Testis (tissue), 3 donors: ENCODE data around the gene MACROD2. TPM values are rescaled to one million over a fixed set of nuclear protein-coding genes. Genes with fewer than 3 reads are reported as not detected.

Experiments used
- DNase-seq: peaks from one replicate; pipeline ENCODE4 v3.0.0-alpha.2; 2019
- H3K27ac ChIP-seq, 2 donors: fragments of 200-600 bp; sonication (generic); one replicate each; pipeline ENCODE4 v1.5.1; 2019
- H3K27me3 ChIP-seq: fragments of 200-600 bp; sonication (generic); one replicate; pipeline ENCODE4 v1.5.1; 2019
- H3K36me3 ChIP-seq: fragments of 200-600 bp; sonication (generic); one replicate; pipeline ENCODE4 v1.5.1; 2017; ENCODE audit warnings: low read depth; ENCODE audit errors: missing control alignments
- H3K4me1 ChIP-seq: fragments of 200-600 bp; sonication (generic); one replicate; pipeline ENCODE4 v1.5.1; 2019
- H3K4me3 ChIP-seq, 2 donors: fragments of 200-600 bp; sonication (generic); one replicate each; pipeline ENCODE4 v1.5.1; 2017 to 2019
- H3K9me3 ChIP-seq: fragments of 200-600 bp; sonication (generic); one replicate; pipeline ENCODE4 v1.5.1; 2017
- POLR2A ChIP-seq: fragments of 450-650 bp; IDR thresholded peaks from one replicate; pipeline ENCODE4 v1.6.1; 2017; ENCODE audit warnings: antibody characterized with exemption, mild to moderate bottlenecking, moderate library complexity
- WGBS, 2 donors: methylation state at CpG; one replicate each; pipeline ENCODE4 v1.1.5; 2018; 5-methylcytosine and 5-hydroxymethylcytosine counted together
- intact Hi-C: fragments of 100-400 bp; cut with DNase I; formaldehyde crosslinking; loops from one replicate; pipeline ENCODE4 v1.15.1; 2023; ENCODE audit warnings: low total_unique reads
- polyA plus RNA-seq: library from polyadenylated mRNA; stranded (reverse); fragments of 350-450 nt; fragmentation: Illumina TruSeq; extraction: RNeasy Lipid Tissue Mini Kit (QIAGEN cat#74804); gene quantifications from one replicate; pipeline ENCODE4 v1.2.3, GENCODE V29; 2014; ENCODE audit warnings: low read depth, low replicate concordance; ENCODE audit not compliant: insufficient read depth
- total RNA-seq, 2 donors: library from RNA; depleted of rRNA; stranded (reverse); fragments of >200 nt; gene quantifications; one replicate each; pipeline ENCODE4 v1.2.3, GENCODE V29; 2016
- TF ChIP-seq, protein P1 (sequence below), 3 experiments: fragments of 450-650 bp in 2 of 3; fragments of 200-600 bp in 1 of 3; sonication (generic) in 1 of 3; IDR thresholded peaks; one replicate each; pipeline ENCODE4 v1.5.1; 2016 to 2019; ENCODE audit warnings: antibody characterized with exemption in 3 of 3, mild to moderate bottlenecking in 2 of 3, moderate library complexity in 1 of 3

Gene MACROD2
- total and polyA plus RNA-seq, 3 donors from 2014 or later: 12.6 to 20.6 (median 16.8) TPM

DNA sequence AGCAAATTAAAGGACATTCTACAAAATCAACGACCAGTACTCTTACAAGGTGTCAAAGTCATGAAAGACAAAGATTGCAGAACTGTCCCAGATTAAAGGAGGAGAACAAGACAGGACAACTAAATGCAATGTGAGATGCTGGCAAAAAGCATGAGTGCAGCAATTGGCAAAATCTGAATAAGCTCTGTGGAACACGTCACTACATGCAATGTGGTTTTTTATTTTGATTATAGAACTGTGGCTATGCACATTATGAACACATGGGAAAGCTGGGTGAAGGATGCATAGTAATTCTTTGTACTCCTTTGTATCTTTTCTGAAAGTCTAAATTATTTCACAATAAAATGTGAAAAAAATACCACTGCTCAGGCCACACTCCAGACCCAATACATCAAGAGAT, 2068.6 kb downstream of the MACROD2 start:
- H3K4me1 ChIP-seq: peaks cover 10% of the 10 kb centered on the region
- H3K27ac ChIP-seq: peak overlapping the region in 1 of 2 donors; percentile 5
- no peaks in the 10 kb centered on the region for H3K9me3 ChIP-seq
- no peaks in the 10 kb centered on the region for H3K36me3 ChIP-seq
- 75 to 87% methylated on average over 2 of the region's 2 CpGs for WGBS, 2 donors
- no peak for TF ChIP-seq POLR2A
- TF ChIP-seq, protein P1, sequence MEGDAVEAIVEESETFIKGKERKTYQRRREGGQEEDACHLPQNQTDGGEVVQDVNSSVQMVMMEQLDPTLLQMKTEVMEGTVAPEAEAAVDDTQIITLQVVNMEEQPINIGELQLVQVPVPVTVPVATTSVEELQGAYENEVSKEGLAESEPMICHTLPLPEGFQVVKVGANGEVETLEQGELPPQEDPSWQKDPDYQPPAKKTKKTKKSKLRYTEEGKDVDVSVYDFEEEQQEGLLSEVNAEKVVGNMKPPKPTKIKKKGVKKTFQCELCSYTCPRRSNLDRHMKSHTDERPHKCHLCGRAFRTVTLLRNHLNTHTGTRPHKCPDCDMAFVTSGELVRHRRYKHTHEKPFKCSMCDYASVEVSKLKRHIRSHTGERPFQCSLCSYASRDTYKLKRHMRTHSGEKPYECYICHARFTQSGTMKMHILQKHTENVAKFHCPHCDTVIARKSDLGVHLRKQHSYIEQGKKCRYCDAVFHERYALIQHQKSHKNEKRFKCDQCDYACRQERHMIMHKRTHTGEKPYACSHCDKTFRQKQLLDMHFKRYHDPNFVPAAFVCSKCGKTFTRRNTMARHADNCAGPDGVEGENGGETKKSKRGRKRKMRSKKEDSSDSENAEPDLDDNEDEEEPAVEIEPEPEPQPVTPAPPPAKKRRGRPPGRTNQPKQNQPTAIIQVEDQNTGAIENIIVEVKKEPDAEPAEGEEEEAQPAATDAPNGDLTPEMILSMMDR (IDR thresholded peaks at IDR 0.05): no peak
- no peak overlapping the region for H3K4me3 ChIP-seq
- H3K27me3 ChIP-seq: no peaks in the 10 kb centered on the region
- DNase-seq: no peak
- intact Hi-C loops: no loop called here

DNA sequence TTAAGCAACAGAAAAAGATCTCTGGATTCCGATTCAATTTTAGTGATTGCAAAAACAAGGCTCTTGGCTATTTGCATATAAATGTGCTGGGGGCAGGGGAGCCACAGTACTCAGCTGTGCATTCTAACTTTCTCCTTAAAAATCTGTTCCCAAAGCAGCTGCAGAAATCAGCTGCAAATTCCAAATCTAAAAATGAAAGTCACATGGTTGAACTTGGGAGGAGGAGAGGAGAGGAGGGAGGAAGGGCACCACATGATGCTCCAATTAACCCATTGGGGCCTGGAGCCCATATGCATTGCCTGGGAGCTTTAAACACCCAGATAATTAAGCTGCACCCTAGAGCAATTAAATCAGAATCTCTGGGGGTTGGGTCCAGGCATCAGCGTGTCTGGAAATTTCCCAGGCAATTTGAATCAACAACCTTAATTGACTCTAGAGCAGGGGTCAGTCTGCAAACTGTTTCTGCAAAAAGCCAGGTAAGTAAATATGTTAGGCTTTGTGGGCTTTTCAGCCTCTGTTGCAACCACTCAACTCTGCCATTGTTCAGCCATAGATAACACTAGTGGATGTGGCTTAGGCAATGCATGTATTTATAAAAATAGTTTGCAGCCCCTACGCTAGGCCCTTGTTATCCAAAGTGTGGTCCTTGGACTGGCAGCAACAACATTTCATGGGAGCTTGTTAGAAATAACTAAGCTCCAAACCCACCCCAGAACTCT, 2069.8 kb downstream of the MACROD2 start:
- Histone ChIP-seq H3K4me3 (no peak overlapping the region), H3K9me3 (no peaks in the 10 kb centered on the region), H3K36me3 (no peaks in the 10 kb centered on the region), H3K27ac (no peak overlapping the region), H3K4me1 (peaks cover 10% of the 10 kb centered on the region), H3K27me3 (no peaks in the 10 kb centered on the region)
- intact Hi-C loops: no loop called here
- TF ChIP-seq, protein P1 (IDR thresholded peaks at IDR 0.05): no peak
- no peak for TF ChIP-seq POLR2A
- WGBS, 2 donors: 69 to 77% methylated on average over 3 of the region's 3 CpGs
- peak; percentile 23 for DNase-seq

DNA sequence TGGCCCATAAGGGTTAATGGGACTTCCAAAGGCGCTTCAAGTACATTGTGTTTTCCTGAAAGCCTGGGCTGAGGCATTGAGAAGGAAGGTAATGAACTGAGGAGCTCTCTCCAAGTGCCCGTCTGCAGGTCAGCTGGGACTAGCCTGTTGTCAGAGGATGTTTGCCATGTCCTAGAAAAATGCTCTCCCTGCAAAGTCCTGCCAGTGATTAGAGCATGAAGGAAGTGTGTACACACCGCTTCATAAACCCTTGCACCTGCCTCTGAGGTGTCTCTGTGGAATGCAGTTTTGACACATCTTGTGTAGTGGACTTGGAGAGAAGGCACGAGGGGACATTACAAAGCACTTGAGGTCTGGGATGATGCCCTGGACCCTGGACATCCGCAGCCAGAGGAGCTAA, 2071.3 kb downstream of the MACROD2 start:
- H3K36me3 ChIP-seq: no peaks in the 10 kb centered on the region
- H3K27ac ChIP-seq: no peak overlapping the region
- no peaks in the 10 kb centered on the region for H3K9me3 ChIP-seq
- DNase-seq: no peak
- peaks cover 10% of the 10 kb centered on the region for H3K4me1 ChIP-seq
- intact Hi-C loops: no loop called here
- H3K4me3 ChIP-seq: no peak overlapping the region
- H3K27me3 ChIP-seq: no peaks in the 10 kb centered on the region
- 74 to 79% methylated on average over 5 of the region's 5 CpGs for WGBS, 2 donors
- TF ChIP-seq, protein P1 (IDR thresholded peaks at IDR 0.05): no peak
- TF ChIP-seq POLR2A: no peak

DNA sequence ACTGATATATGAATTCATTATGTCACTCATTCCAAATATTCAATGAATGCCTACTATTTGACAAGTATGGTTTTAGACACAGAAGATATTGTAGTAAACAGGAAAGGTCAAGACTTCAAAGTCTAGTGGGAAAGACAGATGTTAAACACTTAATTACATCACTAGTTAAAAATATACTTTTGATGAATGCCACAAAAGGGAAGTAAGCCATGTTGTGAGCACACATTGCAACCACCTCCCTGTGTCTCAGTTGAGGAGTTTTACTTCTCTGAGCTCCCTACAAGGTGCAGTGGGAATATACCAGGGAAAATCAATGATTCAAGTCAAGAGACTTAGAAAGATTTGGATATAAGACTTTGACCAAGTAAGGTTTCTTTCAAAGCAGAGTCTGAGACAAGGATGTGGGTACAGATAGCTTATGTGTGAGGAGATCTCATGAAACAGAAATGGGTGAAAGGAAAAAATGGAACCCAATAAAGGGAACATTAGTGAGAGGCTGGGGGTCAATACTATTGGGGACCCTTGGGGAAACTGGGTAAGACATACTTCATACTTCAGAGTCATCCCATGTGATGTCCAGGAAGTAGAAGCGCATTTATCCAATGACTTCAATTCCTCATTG, 2074.2 kb downstream of the MACROD2 start:
- Histone ChIP-seq H3K27ac (no peak overlapping the region), H3K27me3 (no peaks in the 10 kb centered on the region), H3K9me3 (no peaks in the 10 kb centered on the region), H3K4me1 (peaks cover 3% of the 10 kb centered on the region), H3K36me3 (no peaks in the 10 kb centered on the region), H3K4me3 (no peak overlapping the region)
- DNase-seq: no peak
- 90% methylated on average over 1 of the region's 1 CpG for WGBS, 2 donors
- no peak for TF ChIP-seq POLR2A
- TF ChIP-seq, protein P1 (IDR thresholded peaks at IDR 0.05): no peak
- intact Hi-C loops: no loop called here
